OCI-LY1 (cell line): ENCODE results near the gene AFF2.

Experiments
- H2AFZ ChIP-seq: fragments of 200-600 bp; sonication (generic), shearing (Covaris generic); 2 replicates; pipeline ENCODE4 v1.6.0; 2014; ENCODE audit warnings: antibody characterized with exemption, mild to moderate bottlenecking, low read length
- H3F3A ChIP-seq: fragments of 200-600 bp; sonication (generic), shearing (Covaris generic); 2 replicates; pipeline ENCODE4 v1.6.0; 2014; ENCODE audit warnings: mild to moderate bottlenecking, antibody characterized with exemption, low read length, moderate library complexity; ENCODE audit not compliant: insufficient read depth
- H3K27ac ChIP-seq: fragments of 200-600 bp; sonication (generic); 2 replicates; pipeline ENCODE4 v1.5.1; 2014; ENCODE audit warnings: low read length, mixed run types, mild to moderate bottlenecking, low read depth; ENCODE audit not compliant: poor library complexity, severe bottlenecking
- H3K27me3 ChIP-seq: fragments of 200-600 bp; sonication (generic); 2 replicates; pipeline ENCODE4 v1.6.0; 2014; ENCODE audit warnings: antibody characterized with exemption, mild to moderate bottlenecking, low read length, moderate library complexity; ENCODE audit not compliant: insufficient read depth
- H3K36me3 ChIP-seq: fragments of 200-600 bp; sonication (generic); 2 replicates; pipeline ENCODE4 v1.6.1; 2014; ENCODE audit warnings: mild to moderate bottlenecking, antibody characterized with exemption, low read length, moderate library complexity, mixed read lengths; ENCODE audit not compliant: insufficient read depth
- H3K4me1 ChIP-seq: fragments of 200-600 bp; sonication (generic); 2 replicates; pipeline ENCODE4 v1.5.1; 2014; ENCODE audit warnings: mild to moderate bottlenecking, low read length, moderate library complexity; ENCODE audit not compliant: insufficient read depth, severe bottlenecking
- H3K4me2 ChIP-seq: fragments of 200-600 bp; sonication (generic), shearing (Covaris generic); 2 replicates; pipeline ENCODE4 v1.6.1; 2014; ENCODE audit warnings: low read length
- H3K4me3 ChIP-seq: fragments of 200-600 bp; sonication (generic); 2 replicates; pipeline ENCODE4 v1.5.1; 2014; ENCODE audit warnings: low read length, low read depth, mild to moderate bottlenecking, mixed read lengths; ENCODE audit not compliant: poor library complexity, severe bottlenecking
- H3K79me2 ChIP-seq: fragments of 200-600 bp; shearing (Covaris generic); 2 replicates; pipeline ENCODE4 v1.6.1; 2016; ENCODE audit warnings: mixed run types, low read length, mixed read lengths; ENCODE audit not compliant: insufficient read depth
- H3K9ac ChIP-seq: fragments of 200-600 bp; sonication (generic), shearing (Covaris generic); 2 replicates; pipeline ENCODE4 v1.6.1; 2014; ENCODE audit warnings: mild to moderate bottlenecking, low read length, mixed read lengths
- H3K9me2 ChIP-seq: fragments of 200-600 bp; sonication (generic), shearing (Covaris generic); 2 replicates; pipeline ENCODE4 v1.6.1; 2014; ENCODE audit warnings: low read depth, mild to moderate bottlenecking, low read length, mixed read lengths
- H3K9me3 ChIP-seq: fragments of 200-600 bp; shearing (Covaris generic); 2 replicates; pipeline ENCODE4 v1.6.1; 2014; ENCODE audit warnings: low read length, mixed read lengths
- H4K20me1 ChIP-seq: fragments of 200-600 bp; sonication (generic), shearing (Covaris generic); 2 replicates; pipeline ENCODE4 v1.6.0; 2016; ENCODE audit warnings: mild to moderate bottlenecking, low read length; ENCODE audit not compliant: insufficient read depth
- CTCF ChIP-seq: fragments of 200-600 bp; sonication (generic), shearing (Covaris generic); IDR thresholded peaks from 2 replicates; pipeline ENCODE4 v1.5.1; 2017; ENCODE audit warnings: mild to moderate bottlenecking, antibody characterized with exemption, low read length, moderate library complexity, mixed read lengths
- EZH2 ChIP-seq: fragments of 200-600 bp; sonication (generic), shearing (Covaris generic); IDR thresholded peaks from 2 replicates; pipeline ENCODE4 v1.8.0; 2017; ENCODE audit warnings: borderline replicate concordance, mixed run types, mild to moderate bottlenecking, antibody characterized with exemption, low read length, moderate library complexity, mixed read lengths

Gene AFF2

GRCh38 chrX:148629434-148629833, 129.0 kb downstream of the AFF2 start:
- Histone ChIP-seq H3K27me3 (no peaks in the 10 kb centered on the region), H3K9me3 (no peaks in the 10 kb centered on the region), H3K9ac (no peak overlapping the region), H3K9me2 (no peaks in the 10 kb centered on the region), H3K27ac (no peak overlapping the region), H4K20me1 (no peaks in the 10 kb centered on the region), H3K36me3 (no peaks in the 10 kb centered on the region), H3K4me3 (no peak overlapping the region), H3K79me2 (0 out of 2 replicates have a peak, but pooled peaks cover 5% of the 10 kb centered on the region), H2AFZ (no peak overlapping the region), H3K4me1 (peaks cover 24% of the 10 kb centered on the region), H3K4me2 (no peak overlapping the region), H3F3A (no peaks in the 10 kb centered on the region)
- no peak for TF ChIP-seq EZH2
- no peak for TF ChIP-seq CTCF

- Histone ChIP-seq H3F3A (no peaks in the 10 kb centered on the region), H2AFZ (no peak overlapping the region), H3K4me1 (peaks cover 24% of the 10 kb centered on the region), H3K4me2 (no peak overlapping the region), H3K27ac (no peak overlapping the region), H3K36me3 (no peaks in the 10 kb centered on the region), H3K79me2 (0 out of 2 replicates have a peak, but pooled peaks cover 5% of the 10 kb centered on the region), H3K9me3 (no peaks in the 10 kb centered on the region), H3K27me3 (no peaks in the 10 kb centered on the region), H3K9ac (no peak overlapping the region), H4K20me1 (no peaks in the 10 kb centered on the region), H3K4me3 (no peak overlapping the region), H3K9me2 (no peaks in the 10 kb centered on the region)
- TF ChIP-seq CTCF (no peak), EZH2 (no peak)
These were observed 132.0 kb downstream of the AFF2 start for GRCh38 chrX:148632444-148632843.

GRCh38 chrX:148633218-148633908, 132.9 kb downstream of the AFF2 start:
- Histone ChIP-seq H4K20me1 (no peaks in the 10 kb centered on the region), H3K27ac (no peak overlapping the region), H3K4me1 (peaks cover 25% of the 10 kb centered on the region), H3K9me2 (no peaks in the 10 kb centered on the region), H3K4me3 (no peak overlapping the region), H2AFZ (no peak overlapping the region), H3K9me3 (no peaks in the 10 kb centered on the region), H3K27me3 (no peaks in the 10 kb centered on the region), H3K9ac (no peak overlapping the region), H3K79me2 (0 out of 2 replicates have a peak, but pooled peaks cover 5% of the 10 kb centered on the region), H3K36me3 (no peaks in the 10 kb centered on the region), H3F3A (no peaks in the 10 kb centered on the region), H3K4me2 (no peak overlapping the region)
- TF ChIP-seq EZH2: no peak
- TF ChIP-seq CTCF: no peak
